NCI-H2029 treated with DMSO at 0.1 percent for 48 hours (cell line): ENCODE measurements around the gene DNAH11.
"Not testable (repeated sequence)": the region's sequence is repeated elsewhere in the genome, so short reads cannot be mapped to it uniquely, and the experiment has no call there.

Experiments
- DNase-seq: peaks from one replicate; lab custom pipeline; 2025; lab: John Stamatoyannopoulos, UW

DNAH11 gene

GRCh38 chr7:21718391-21718790 is 175.6 kb downstream of the DNAH11 start:
- DNase-seq, result no peak

GRCh38 chr7:21719846-21720245 is 177.0 kb downstream of the DNAH11 start:
- no peak for DNase-seq

- DNase-seq, result no peak
Observed at GRCh38 chr7:21722371-21722770, 179.5 kb downstream of the DNAH11 start.

- no peak for DNase-seq
Observed at GRCh38 chr7:21724562-21724961, 181.7 kb downstream of the DNAH11 start.

- DNase-seq, result no peak
Observed at GRCh38 chr7:21730399-21730798, 187.6 kb downstream of the DNAH11 start.

GRCh38 chr7:21731977-21732376 is 189.1 kb downstream of the DNAH11 start:
- no peak for DNase-seq

GRCh38 chr7:21732956-21733355 is 190.1 kb downstream of the DNAH11 start:
- DNase-seq, result not testable (repeated sequence)

- no peak for DNase-seq
Observed at GRCh38 chr7:21733837-21734236, 191.0 kb downstream of the DNAH11 start.

- DNase-seq, result no peak
Observed at GRCh38 chr7:21743493-21743892, 200.7 kb downstream of the DNAH11 start.

- DNase-seq, result no peak
Observed at GRCh38 chr7:21746949-21747348, 204.1 kb downstream of the DNAH11 start.

GRCh38 chr7:21747806-21748205 is 205.0 kb downstream of the DNAH11 start:
- DNase-seq, result no peak

- no peak for DNase-seq
Observed at GRCh38 chr7:21749378-21749777, 206.5 kb downstream of the DNAH11 start.

GRCh38 chr7:21753071-21753470 is 210.2 kb downstream of the DNAH11 start:
- DNase-seq, result no peak

GRCh38 chr7:21754963-21755362 is 212.1 kb downstream of the DNAH11 start:
- DNase-seq, result no peak

GRCh38 chr7:21757537-21758282 is 214.9 kb downstream of the DNAH11 start:
- DNase-seq, result no peak

- no peak for DNase-seq
Observed at GRCh38 chr7:21758286-21758685, 215.4 kb downstream of the DNAH11 start.

GRCh38 chr7:21762469-21762868 is 219.6 kb downstream of the DNAH11 start:
- no peak for DNase-seq

- no peak for DNase-seq
Observed at GRCh38 chr7:21763818-21764217, 221.0 kb downstream of the DNAH11 start.

GRCh38 chr7:21766218-21766617 is 223.4 kb downstream of the DNAH11 start:
- DNase-seq, result no peak

- no peak for DNase-seq
Observed at GRCh38 chr7:21767300-21767900, 224.6 kb downstream of the DNAH11 start.

- no peak for DNase-seq
Observed at GRCh38 chr7:21768279-21768678, 225.4 kb downstream of the DNAH11 start.

- no peak for DNase-seq
Observed at GRCh38 chr7:21771266-21771665, 228.4 kb downstream of the DNAH11 start.

GRCh38 chr7:21771906-21772610 is 229.2 kb downstream of the DNAH11 start:
- no peak for DNase-seq
